HTR-8/SVneo (cell line): ENCODE results near the gene CFAP70.
A peak's percentile ranks its signal among the peaks of the same experiment; 100 is the strongest.
"Not testable (repeated sequence)": the region's sequence is repeated elsewhere in the genome, so short reads cannot be mapped to it uniquely, and the experiment has no call there.

ENCODE experiments used
- DNase-seq: peaks from one replicate; pipeline ENCODE4 v3.0.0; 2011; ENCODE audit warnings: low spot score, mixed read lengths; ENCODE audit not compliant: insufficient read length
- FAIRE-seq: peaks from 2 replicates; lab custom pipeline; 2011; peaks lifted over from hg19 to GRCh38; lab: Jason Lieb, UNC

Gene CFAP70

DNA sequence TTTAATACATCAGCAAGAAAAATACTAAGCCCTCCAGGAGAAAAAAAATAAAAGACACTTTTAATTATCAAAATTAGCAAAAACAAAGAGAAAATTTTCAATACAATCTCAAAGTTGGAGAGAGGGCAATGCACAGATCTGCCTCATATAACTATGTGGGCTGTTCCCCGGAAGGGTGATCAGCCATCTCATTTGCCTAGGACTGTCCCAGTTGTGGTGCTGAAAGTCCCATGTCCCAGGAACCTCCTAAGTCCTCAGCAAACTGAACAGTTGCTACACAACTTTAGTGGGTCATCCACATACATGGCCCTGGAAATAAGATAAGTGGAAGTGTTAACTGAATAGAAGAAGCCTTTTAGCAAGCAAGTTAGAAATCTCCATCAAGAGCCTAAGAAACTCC lies 14.4 kb downstream of the CFAP70 start:
- FAIRE-seq (no peak), DNase-seq (no peak)

DNA sequence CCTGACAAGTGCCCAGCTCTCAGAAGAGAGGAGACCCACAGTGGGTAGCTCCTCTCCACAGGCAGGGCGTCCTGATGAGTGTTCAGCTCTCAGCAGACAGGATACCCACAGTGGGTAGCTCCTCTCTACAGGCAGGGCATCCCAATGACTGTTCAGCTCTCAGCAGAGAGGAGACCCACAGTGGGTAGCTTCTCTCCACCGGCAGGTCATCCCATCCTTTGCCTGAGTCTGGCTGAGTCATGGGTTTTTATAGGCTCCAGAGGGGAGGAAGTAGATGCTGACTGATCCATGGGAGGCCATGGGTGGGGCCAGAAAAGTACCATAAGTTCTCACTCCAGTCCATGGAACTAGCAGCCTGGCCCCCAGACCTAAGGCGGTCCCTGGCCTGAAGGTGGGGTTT lies 18.5 kb downstream of the CFAP70 start:
- DNase-seq: no peak
- FAIRE-seq: no peak

DNA sequence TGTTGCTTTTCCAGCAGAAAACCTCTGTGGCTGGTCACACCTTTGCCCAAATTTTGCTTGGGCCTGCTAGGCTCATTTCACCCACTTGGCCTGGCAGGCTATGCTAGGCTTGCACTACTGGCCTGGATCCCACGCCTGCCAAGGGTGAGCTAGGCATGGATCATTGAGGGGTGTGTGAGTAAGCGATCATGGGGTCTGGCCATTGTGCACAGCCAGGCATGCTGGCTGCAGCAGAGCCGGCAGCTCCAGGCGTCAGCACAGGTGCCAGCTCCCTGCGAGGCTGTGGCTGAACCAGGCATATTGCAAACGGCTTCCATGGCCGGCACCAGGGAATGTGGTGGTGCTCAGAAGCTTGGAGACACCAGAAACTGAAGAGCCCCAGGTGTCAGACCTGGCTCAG lies 19.2 kb downstream of the CFAP70 start:
- no peak for FAIRE-seq
- no peak for DNase-seq

DNA sequence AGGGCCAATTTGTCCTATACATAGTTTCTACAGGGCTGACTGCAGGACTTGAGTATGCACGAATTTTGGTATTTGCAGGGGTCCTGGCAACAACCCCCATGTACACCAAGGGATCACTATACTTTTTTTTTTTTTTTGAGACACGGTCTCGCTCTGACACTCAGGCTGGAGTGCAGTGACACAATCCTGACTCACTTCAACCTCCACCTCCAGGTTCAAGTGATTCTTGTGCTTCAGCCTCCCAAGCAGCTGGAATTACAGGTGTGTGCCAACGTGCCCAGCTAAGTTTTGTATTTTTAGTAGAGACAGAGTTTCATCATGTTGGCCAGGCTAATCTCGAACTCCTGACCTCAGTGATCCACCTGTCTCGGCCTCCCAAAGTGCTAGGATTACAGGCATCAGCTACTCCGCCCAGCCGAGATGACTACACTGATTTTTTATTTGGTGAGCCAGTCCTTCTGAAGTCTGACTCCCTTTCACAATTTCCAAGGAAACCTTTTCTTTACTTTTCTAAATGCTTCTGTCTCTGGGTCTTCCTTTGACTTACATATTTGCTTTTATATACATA lies 19.8 kb downstream of the CFAP70 start:
- DNase-seq (no peak), FAIRE-seq (no peak)

DNA sequence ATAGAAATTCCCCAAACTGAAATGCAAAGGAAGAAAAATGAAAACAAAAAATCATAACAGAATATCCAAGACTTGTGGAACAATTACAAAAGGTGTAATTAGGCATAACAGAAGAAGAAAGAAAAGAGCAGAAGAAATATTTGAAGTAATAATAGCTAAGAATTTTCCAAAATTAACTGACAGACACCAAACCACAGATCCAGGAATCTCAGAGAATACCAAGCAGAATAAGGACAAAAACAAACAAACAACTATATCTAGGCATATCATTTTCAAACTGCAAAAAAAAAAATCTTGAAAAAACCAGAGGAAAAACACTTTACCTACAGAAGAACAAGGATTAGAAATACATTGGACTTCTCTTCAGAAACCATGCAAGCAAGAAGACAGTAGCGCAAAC lies 25.5 kb downstream of the CFAP70 start:
- no peak for DNase-seq
- FAIRE-seq: no peak

DNA sequence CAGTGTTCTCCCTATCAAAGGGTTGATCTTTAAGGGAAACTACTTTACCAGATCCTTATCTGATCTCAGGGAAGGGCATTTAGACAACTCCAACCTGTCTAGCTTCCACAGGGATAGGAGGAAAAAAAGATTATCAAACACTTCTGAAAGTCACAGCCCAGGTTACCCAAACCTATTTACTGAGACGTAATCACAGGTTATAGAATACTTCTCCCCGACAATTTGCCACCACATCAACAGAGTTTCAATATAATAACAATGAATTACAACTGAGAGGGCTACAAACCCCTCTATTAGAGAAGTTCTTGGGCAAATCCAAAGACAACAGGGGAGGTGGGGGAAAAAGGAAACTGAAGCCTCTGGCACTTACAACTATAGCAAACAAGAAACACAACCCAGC lies 26.3 kb downstream of the CFAP70 start:
- no peak for DNase-seq
- FAIRE-seq: no peak

DNA sequence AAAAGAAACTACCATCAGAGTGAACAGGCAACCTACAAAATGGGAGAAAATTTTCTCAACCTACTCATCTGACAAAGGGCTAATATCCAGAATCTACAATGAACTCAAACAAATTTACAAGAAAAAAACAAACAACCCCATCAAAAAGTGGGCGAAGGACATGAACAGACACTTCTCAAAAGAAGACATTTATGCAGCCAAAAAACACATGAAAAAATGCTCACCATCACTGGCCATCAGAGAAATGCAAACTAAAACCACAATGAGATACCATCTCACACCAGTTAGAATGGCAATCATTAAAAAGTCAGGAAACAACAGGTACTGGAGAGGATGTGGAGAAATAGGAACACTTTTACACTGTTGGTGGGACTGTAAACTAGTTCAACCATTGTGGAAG lies 30.1 kb downstream of the CFAP70 start:
- DNase-seq, FAIRE-seq: not testable (repeated sequence)

DNA sequence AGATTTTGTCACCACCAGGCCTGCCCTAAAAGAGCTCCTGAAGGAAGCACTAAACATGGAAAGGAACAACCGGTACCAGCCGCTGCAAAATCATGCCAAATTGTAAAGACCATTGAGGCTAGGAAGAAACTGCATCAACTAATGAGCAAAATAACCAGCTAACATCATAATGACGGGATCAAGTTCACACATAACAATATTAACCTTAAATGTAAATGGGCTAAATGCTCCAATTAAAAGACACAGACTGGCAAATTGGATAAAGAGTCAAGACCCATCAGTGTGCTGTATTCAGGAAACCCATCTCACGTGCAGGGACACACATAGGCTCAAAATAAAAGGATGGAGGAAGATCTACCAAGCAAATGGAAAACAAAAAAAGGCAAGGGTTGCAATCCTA lies 33.4 kb downstream of the CFAP70 start:
- not testable (repeated sequence) for DNase-seq, FAIRE-seq

DNA sequence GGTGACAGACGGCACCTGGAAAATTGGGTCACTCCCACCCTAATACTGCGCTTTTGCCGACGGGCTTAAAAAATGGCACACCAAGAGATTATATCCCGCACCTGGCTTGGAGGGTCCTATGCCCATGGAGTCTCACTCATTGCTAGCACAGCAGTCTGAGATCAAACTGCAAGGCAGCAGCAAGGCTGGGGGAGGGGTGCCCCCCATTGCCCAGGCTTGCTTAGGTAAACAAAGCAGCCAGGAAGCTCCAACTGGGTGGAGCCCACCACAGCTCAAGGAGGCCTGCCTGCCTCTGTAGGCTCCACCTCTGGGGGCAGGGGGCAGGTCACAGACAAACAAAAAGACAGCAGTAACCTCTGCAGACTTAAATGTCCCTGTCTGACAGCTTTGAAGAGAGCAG lies 35.1 kb downstream of the CFAP70 start:
- not testable (repeated sequence) for DNase-seq, FAIRE-seq

DNA sequence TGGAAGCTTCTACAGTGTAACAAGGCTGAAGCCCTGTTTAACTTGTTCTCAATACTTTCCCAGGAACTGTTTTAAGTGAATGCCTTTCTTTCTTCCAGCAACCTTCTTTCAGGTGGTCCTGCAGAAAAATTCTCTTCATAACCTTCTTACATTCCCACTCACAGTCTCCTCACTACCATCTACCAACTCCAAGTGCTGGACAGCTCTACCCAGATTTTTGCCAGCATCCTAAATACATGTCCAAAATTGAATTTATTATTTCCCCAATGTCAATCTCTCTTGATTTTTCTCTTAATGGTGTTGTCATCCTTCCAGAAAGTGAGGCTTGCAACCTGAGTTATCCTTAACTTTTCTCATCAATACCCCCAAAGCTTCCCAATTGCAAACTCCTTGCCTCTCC lies 48.2 kb downstream of the CFAP70 start:
- FAIRE-seq (no peak), DNase-seq (no peak)

DNA sequence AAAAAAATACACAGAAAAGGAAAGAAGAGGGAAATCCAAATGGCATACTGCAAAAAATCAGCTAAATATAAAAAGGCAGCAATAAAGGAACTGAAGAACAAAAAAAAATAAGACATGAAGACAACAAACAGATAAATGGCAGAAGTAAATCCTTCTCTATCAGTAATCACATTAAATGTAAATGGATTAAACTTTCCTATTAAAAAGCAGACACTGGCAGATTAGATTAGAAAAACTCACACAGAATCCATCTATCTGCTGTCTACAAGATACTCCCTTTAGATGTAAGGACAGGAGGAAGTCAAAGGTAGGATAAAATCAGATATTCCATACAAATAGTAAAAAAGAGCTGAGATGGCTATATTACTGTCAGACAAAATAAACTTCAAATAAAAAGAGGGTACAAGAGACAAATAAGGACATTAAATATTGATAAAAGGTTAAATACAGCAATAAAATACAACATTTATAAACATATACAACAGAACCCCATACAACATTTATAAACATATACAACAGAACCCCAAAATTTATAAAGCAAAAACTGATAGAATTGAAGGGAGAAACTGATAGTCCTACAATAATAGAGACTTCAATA lies 51.4 kb downstream of the CFAP70 start:
- FAIRE-seq (no peak), DNase-seq (no peak)

DNA sequence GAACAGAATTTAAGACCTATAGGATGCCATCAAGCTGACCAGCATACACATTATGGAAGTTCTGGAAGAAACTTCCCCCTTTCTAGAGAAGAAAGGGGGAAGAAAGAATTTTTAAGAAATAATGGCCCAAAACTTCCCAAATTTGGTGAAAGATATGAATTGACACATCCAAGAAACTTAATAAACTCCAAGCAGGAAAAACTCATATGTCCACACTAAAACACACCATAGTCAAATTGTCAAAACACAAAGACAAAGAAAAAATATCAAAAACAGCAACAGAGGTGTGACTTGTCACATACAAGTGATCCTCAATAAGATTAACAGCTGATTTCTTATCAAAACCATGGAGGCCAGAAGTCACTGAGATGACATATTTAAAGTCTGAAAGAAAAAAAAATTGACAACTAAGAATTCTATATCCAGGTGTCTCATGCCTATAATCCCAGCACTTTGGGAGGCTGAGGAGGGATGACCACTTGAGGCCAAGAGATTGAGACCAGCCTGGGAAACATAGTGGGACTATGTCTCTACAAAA lies 52.4 kb downstream of the CFAP70 start:
- FAIRE-seq: no peak
- DNase-seq: no peak

DNA sequence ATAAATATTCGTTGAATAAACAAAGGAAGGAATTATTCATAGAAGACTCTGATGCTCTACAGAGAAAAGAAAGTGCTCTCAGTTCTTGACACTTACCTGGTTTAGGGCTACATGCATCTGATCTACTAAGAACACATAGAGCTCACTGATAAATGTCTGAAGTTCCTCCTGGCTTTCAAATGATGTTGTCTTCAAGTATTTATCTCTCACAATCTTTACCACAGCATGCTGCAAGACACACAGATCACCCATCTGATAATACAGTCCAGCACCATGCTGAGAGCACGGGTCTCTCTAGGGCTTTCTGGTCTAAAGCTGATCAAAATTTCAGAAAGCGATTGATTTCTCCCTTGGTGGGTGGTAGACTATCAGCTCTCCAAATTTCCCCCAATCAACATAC lies 61.7 kb downstream of the CFAP70 start:
- DNase-seq (no peak), FAIRE-seq (no peak)

DNA sequence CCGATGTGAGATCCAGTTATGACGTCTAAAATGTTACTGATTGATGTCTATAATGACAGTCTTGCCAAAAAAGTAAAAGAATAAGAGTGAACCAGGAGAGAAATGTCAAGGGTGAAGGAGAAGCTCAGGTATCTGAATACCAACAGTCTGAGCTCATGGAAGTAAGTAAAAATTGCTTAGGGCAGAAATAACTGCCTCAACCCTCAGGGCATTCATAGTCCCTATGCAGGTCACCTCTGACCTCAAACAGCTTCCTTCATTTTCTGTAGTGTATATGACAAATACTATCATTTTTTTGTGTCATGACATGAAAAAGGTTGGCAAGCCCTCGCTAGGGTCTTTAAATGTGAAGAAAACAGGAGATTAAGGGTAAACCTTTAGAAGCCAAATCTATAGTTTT lies 65.2 kb downstream of the CFAP70 start:
- no peak for FAIRE-seq
- DNase-seq: no peak

DNA sequence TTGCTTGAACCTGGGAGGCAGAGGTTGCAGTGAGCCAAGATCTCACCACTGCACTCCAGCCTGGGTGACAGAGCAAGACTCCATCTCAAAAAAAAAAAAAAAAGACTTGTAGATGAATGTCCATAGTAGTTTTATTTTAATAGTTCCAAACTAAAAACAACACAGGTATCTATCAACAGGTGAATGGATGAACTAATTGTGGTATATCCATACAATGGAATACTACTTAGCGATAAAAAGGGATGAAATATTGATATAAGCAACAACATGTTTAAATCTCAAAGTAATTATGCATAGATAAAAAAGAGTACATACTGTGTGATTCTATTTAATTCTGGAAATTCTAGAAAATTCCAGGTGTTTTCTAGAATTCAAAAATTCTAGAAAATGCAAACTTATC lies 68.7 kb downstream of the CFAP70 start:
- DNase-seq (no peak), FAIRE-seq (no peak)

DNA sequence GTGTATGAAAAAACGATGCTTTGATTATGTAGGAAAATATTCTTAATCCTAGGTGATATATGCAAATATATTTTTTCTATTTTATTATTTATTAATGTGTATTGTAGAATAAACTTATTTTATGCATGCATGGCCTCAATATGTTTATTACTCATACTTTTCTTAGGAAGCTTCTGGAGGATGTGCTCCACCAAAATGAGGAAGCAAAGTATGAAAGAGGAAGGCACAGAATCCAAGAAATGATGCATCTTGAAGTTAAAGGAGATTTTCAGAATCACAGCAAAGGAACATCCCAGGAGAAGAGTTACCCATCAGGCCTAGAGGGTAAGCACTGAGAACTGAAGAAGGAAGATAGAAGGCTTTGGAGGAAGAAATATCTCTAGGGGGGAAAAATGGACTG lies 71.2 kb downstream of the CFAP70 start:
- no peak for DNase-seq
- FAIRE-seq: no peak

DNA sequence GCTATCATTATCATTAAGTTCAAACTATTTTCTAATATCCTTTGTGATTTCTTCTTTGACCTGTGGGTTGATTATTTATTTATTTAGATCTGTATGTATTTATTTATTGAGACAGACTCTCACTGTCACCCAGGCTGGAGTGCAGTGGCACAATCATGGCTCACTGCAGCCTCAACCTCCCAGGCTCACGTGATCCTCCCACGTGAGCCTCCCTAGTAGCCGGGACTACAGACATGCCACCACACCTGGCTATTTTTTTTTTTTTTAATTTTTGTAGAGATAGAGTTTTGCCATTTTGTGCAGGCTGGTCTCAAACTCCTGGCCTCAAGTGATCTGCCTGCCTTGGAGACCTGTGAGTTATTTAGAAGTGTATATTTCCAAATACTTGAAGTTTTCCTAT lies 77.6 kb downstream of the CFAP70 start:
- FAIRE-seq: no peak
- DNase-seq: no peak

DNA sequence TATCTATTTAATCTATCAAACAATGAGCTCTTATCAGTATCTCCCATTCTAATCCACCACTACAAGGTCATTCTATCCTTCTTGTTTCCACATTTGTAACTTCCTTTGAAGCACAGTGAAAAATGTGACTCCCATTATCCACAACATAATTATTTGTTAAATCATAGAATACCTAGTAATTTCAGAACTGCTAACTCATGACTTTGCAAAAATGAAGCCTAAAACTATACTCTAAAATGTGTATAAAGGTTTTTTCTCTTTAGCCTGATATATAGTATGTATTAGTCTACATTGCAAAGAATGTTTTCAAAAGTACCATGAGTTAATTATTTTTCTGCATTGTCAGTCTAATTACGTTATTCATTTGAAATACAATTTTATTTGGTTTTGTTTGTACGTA lies 94.2 kb downstream of the CFAP70 start:
- FAIRE-seq (no peak), DNase-seq (no peak)

DNA sequence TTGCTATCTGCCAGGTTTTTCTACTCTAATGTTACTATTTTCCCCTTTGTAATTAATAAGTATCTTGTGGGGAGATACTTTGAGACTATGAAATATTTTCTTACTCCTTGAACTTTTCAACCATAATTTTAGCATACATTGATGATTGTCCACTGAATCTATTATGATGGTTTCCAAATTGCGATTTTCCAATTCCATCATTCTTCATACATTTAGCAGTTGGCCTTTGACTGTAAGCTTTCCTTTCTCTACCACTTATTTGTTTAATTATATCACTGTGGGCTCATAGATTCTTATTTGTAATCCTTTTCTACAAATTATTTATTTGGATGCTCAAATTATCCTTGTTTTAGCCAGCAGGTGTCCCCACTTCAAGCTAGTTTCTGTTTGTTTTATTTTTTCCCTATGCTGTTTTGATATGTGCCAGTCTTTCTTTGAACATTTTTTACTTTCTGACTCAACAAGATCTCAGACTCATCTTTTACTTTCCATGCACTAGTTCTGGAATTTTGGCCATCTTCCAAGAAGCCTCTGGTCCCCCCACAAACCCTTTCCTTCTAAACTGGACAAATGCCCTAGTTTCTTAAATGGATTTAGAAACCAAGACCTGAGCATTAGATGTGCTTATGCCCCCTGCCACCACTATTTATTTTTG lies 94.8 kb downstream of the CFAP70 start:
- peak; percentile 18 for DNase-seq
- no peak for FAIRE-seq

DNA sequence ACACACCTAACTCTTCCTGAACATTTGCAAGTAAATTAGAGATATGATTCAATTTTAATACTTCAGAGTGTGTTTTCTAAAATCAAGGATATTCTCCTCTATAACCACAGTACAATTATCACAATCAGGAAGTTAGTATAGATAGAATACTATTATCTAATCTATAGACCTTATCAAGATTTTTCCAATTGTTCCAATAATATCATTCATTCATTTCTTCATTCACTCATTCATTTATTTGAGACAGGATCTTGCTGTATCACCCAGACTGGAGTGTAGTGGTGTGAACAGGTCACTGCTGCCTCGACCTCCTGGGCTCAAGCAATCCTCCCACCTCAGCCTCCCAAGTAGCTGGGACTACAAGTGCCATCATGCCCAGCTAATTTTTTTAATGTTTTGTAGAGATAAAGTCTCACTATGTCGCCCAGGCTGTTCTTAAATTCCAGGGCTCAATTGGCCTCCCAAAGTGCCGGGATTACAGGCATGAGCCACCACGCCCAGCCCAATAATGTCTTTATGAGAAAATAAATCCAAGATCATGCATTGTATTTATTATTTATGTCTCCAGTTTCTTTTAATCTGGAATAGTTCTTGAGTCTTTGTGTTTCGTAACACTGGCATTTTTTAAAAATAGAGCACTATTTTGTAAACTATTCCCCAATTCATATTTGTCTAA lies 95.6 kb downstream of the CFAP70 start:
- DNase-seq: no peak
- no peak for FAIRE-seq

DNA sequence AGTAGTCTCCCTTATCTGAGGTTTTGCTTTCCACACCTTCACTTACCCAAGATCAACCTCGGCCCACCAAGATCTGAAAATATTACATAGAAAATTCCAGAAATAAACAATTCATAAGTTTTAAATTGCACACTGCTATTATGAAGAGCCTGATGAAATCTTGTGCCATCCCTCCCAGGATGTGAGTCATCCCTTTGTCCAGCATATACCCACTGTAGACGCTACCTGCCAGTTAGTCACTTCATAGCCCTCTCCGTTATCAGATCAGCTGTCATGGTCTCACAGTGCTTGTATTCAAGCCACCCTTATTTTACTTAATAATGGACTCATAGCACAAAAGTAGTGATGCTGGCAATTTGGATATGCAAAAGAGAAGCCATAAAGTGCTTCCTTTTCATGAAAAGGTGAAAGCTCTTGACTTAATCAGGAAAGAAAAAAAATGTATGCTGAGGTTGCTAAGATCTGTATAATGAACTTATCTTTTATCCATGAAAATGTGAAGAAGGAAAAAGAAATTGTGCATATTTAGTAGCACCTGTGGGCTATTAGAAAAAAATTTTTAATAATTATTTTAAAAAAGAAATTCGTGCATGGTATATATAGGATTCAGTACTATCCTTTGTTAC lies 96.4 kb downstream of the CFAP70 start:
- peak; percentile 63 for DNase-seq

More for the DNA sequence above, 96.4 kb downstream of the CFAP70 start:
- FAIRE-seq: peak; percentile 74
